Smooth muscle cell (in vitro differentiated cells): Measurements from ENCODE around the gene TMEM185B. TPM values are rescaled to one million over a fixed set of nuclear protein-coding genes. Genes with fewer than 3 reads are reported as not detected.

Experiments used
- DNase-seq: peaks from one replicate; lab custom pipeline; 2025; ENCODE audit not compliant: unreplicated experiment; lab: John Stamatoyannopoulos, UW
- H2AFZ ChIP-seq: fragments of 200-600 bp; sonication (generic); 2 replicates; pipeline ENCODE4 v1.6.0; 2016; ENCODE audit warnings: antibody characterized with exemption, low read depth, mild to moderate bottlenecking
- H3F3A ChIP-seq: fragments of 200-600 bp; sonication (generic); 2 replicates; pipeline ENCODE4 v1.6.0; 2017; ENCODE audit warnings: antibody characterized with exemption, low read depth
- H3K27ac ChIP-seq: fragments of 200-600 bp; sonication (generic); 2 replicates; pipeline ENCODE4 v1.5.1; 2016; ENCODE audit warnings: low read depth, mild to moderate bottlenecking
- H3K27me3 ChIP-seq: fragments of 200-600 bp; sonication (generic); 2 replicates; pipeline ENCODE4 v1.6.1; 2016; ENCODE audit warnings: low read depth, mild to moderate bottlenecking
- H3K36me3 ChIP-seq: fragments of 200-600 bp; sonication (generic); 2 replicates; pipeline ENCODE4 v1.5.1; 2016; ENCODE audit warnings: low read depth
- H3K4me1 ChIP-seq: fragments of 200-600 bp; sonication (generic); 2 replicates; pipeline ENCODE4 v1.5.1; 2016; ENCODE audit warnings: low read depth
- H3K4me2 ChIP-seq: fragments of 200-600 bp; sonication (generic); 2 replicates; pipeline ENCODE4 v1.6.0; 2016; ENCODE audit warnings: mild to moderate bottlenecking
- H3K4me3 ChIP-seq: fragments of 200-600 bp; sonication (generic); 2 replicates; pipeline ENCODE4 v1.5.1; 2016; ENCODE audit warnings: mild to moderate bottlenecking
- H3K79me2 ChIP-seq: fragments of 200-600 bp; sonication (generic); 2 replicates; pipeline ENCODE4 v1.6.0; 2016; ENCODE audit warnings: low read depth, mild to moderate bottlenecking
- H3K9ac ChIP-seq: fragments of 200-600 bp; sonication (generic); 2 replicates; pipeline ENCODE4 v1.6.0; 2016; ENCODE audit warnings: low read depth
- H3K9me3 ChIP-seq: fragments of 200-600 bp; sonication (generic); replicated peaks from 2 replicates; pipeline ENCODE4 v1.5.1; 2016; ENCODE audit warnings: low read depth
- H4K20me1 ChIP-seq: fragments of 200-600 bp; sonication (generic); 2 replicates; pipeline ENCODE4 v1.6.0; 2016; ENCODE audit warnings: low read depth
- CTCF ChIP-seq: fragments of 200-600 bp; sonication (generic); IDR thresholded peaks from 2 replicates; pipeline ENCODE4 v1.5.1; 2017; ENCODE audit warnings: borderline replicate concordance, mild to moderate bottlenecking, antibody characterized with exemption; ENCODE audit not compliant: insufficient read depth, poor library complexity, severe bottlenecking
- WGBS: methylation state at CpG from one replicate; pipeline ENCODE4 v1.1.7; 2016; ENCODE audit warnings: low lambda C conversion rate; 5-methylcytosine and 5-hydroxymethylcytosine counted together
- polyA plus RNA-seq: library from polyadenylated mRNA; unstranded; fragments of >200 nt; fragmentation: Nextera tagmentation; extraction: Ambion mirVana; gene quantifications from 2 replicates; pipeline ENCODE4 v1.2.1, GENCODE V29; 2016
- total RNA-seq: library from RNA; depleted of rRNA; stranded (reverse); fragments of >200 nt; gene quantifications from 2 replicates; pipeline ENCODE4 v1.2.3, GENCODE V29; 2014

The TMEM185B gene
- total and polyA plus RNA-seq, 2 experiments from 2014 or later = 18.2 to 27.8 TPM

GRCh38 chr2:120225549-120226065, 2.4 kb upstream of the TMEM185B start:
- no peaks in the 10 kb centered on the region for H4K20me1 ChIP-seq
- H2AFZ ChIP-seq = no peak overlapping the region
- peaks cover 4% of the 10 kb centered on the region for H3K4me1 ChIP-seq
- H3K9me3 ChIP-seq = no peaks in the 10 kb centered on the region
- WGBS = 92% methylated on average over 9 of the region's 9 CpGs
- no peaks in the 10 kb centered on the region for H3F3A ChIP-seq
- no peak overlapping the region for H3K4me3 ChIP-seq
- TF ChIP-seq CTCF = no peak
- H3K36me3 ChIP-seq = no peaks in the 10 kb centered on the region
- H3K79me2 ChIP-seq = peaks cover 6% of the 10 kb centered on the region
- no peak overlapping the region for H3K9ac ChIP-seq
- no peak for DNase-seq
- no peak overlapping the region for H3K4me2 ChIP-seq
- H3K27ac ChIP-seq = no peak overlapping the region
- H3K27me3 ChIP-seq = no peaks in the 10 kb centered on the region

GRCh38 chr2:120224735-120225548, 1.7 kb upstream of the TMEM185B start:
- Histone ChIP-seq H2AFZ (no peak overlapping the region), H3K36me3 (no peaks in the 10 kb centered on the region), H3K27me3 (no peaks in the 10 kb centered on the region), H3K9ac (no peak overlapping the region), H3K4me1 (peaks cover 4% of the 10 kb centered on the region), H3K4me2 (no peak overlapping the region), H4K20me1 (peaks cover 1% of the 10 kb centered on the region), H3K79me2 (peaks cover 6% of the 10 kb centered on the region), H3K27ac (no peak overlapping the region), H3K9me3 (no peaks in the 10 kb centered on the region), H3K4me3 (no peak overlapping the region), H3F3A (no peaks in the 10 kb centered on the region)
- 96% methylated on average over 9 of the region's 9 CpGs for WGBS
- DNase-seq = no peak
- TF ChIP-seq CTCF = no peak

GRCh38 chr2:120224256-120224655, 1.1 kb upstream of the TMEM185B start:
- peaks cover 4% of the 10 kb centered on the region for H3K4me1 ChIP-seq
- no peaks in the 10 kb centered on the region for H3K9me3 ChIP-seq
- peaks cover 3% of the 10 kb centered on the region for H4K20me1 ChIP-seq
- H3K27ac ChIP-seq = no peak overlapping the region
- H3K4me3 ChIP-seq = no peak overlapping the region
- no peaks in the 10 kb centered on the region for H3K27me3 ChIP-seq
- H3K9ac ChIP-seq = no peak overlapping the region
- no peak for DNase-seq
- 94% methylated on average over 13 of the region's 13 CpGs for WGBS
- H3K4me2 ChIP-seq = peak overlapping the region; percentile 91
- H3K36me3 ChIP-seq = no peaks in the 10 kb centered on the region
- H2AFZ ChIP-seq = no peak overlapping the region
- H3K79me2 ChIP-seq = peaks cover 6% of the 10 kb centered on the region
- no peak for TF ChIP-seq CTCF
- no peaks in the 10 kb centered on the region for H3F3A ChIP-seq
